ENCODE measurements around the gene CSKMT. TPM values are rescaled to one million over a fixed set of nuclear protein-coding genes. Genes with fewer than 3 reads are reported as not detected.

Gene CSKMT
- total RNA-seq, 1 donor from 2014 or later, result 4.9 TPM

DNA sequence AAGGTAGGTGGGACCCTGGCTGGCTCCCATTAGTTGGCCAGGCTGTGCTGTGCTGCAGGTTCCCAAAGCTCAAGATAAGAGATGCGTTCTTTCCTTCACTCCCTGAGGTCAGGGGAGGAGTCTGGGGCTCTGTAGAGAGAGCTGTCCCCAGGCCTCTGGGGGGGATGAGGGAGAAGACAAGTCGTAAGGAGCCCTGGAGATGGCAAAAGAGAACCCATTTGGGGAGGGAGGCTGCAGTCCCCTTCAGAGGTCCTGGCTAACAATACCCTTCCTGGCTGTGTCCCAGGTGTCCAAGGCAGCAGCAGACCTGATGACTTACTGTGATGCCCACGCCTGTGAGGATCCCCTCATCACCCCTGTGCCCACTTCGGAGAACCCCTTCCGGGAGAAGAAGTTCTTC is 43.3 kb downstream of the CSKMT start:
- DNase-seq (ENCODE audit: missing footprints), result no peak
- ATAC-seq, result no peak
- intact Hi-C loops (cut with DNase I), result loop anchor here (2.0 to 10.0 kb wide), 5 partner anchors 18 to 132 kb away; partner anchors contain the start of genes C11orf98, CSKMT, HNRNPUL2 and TMEM179B

- intact Hi-C loops (cut with DNase I), result loop anchor here (2.0 to 10.0 kb wide), 5 partner anchors 18 to 132 kb away; partner anchors contain the start of genes C11orf98, CSKMT, HNRNPUL2 and TMEM179B
- ATAC-seq (no peak), DNase-seq (ENCODE audit: missing footprints) (no peak)
These were observed 43.7 kb downstream of the CSKMT start for GRCh38 chr11:62708793-62709192.

GRCh38 chr11:62709247-62710000 is 44.3 kb downstream of the CSKMT start:
- intact Hi-C loops (cut with DNase I), result loop anchor here (2.0 to 10.0 kb wide), 5 partner anchors 17 to 131 kb away; partner anchors contain the start of genes C11orf98, CSKMT, HNRNPUL2 and TMEM179B
- DNase-seq (ENCODE audit: missing footprints), result peak; percentile 99
- ATAC-seq, result peak; percentile 88

DNA sequence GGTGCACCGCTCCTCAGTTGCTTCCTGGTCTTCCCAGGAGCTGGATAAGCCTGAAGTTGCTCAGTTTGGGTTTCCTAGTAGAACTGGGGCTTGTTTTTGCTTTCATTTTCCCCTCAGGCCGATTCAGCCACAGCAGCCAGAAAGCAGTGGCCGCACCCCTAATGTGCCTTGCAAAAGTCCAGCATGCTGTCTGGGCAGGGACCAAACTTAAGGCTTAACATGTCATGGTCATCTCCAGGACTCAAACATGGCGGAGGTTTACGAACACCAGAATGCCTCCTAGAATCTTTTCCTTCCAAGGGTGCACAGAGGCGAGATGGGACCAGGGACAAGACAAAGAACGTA is 44.9 kb downstream of the CSKMT start:
- no peak for DNase-seq (ENCODE audit: missing footprints)
- intact Hi-C loops (cut with DNase I), result no loop called here
- no peak for ATAC-seq

GRCh38 chr11:62712276-62712812 is 47.2 kb downstream of the CSKMT start:
- intact Hi-C loops (cut with DNase I), result no loop called here
- ATAC-seq (no peak), DNase-seq (ENCODE audit: missing footprints) (no peak)

DNA sequence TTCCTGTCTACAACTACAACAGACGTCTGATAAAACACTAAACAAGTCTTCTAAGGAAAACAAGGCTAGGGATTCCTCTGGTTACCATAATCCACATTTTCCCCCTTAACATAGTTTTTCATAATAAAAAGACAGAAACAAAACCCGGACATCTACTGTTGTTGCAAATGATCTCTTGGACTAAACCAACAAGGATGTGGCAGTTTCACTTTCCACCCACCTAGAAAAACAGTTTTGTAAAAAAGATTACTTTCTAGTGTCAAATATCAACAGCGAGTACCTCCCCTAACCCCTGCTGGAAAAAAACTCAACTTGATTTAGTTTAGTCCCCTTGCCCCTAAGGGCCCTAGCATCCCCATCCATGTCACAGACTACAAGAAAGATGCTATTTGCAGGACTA is 47.7 kb downstream of the CSKMT start:
- intact Hi-C loops (cut with DNase I), result no loop called here
- DNase-seq (ENCODE audit: missing footprints), result no peak
- ATAC-seq, result no peak

GRCh38 chr11:62713343-62713742 is 48.2 kb downstream of the CSKMT start:
- DNase-seq (ENCODE audit: missing footprints), result no peak
- intact Hi-C loops (cut with DNase I), result no loop called here
- ATAC-seq, result no peak

DNA sequence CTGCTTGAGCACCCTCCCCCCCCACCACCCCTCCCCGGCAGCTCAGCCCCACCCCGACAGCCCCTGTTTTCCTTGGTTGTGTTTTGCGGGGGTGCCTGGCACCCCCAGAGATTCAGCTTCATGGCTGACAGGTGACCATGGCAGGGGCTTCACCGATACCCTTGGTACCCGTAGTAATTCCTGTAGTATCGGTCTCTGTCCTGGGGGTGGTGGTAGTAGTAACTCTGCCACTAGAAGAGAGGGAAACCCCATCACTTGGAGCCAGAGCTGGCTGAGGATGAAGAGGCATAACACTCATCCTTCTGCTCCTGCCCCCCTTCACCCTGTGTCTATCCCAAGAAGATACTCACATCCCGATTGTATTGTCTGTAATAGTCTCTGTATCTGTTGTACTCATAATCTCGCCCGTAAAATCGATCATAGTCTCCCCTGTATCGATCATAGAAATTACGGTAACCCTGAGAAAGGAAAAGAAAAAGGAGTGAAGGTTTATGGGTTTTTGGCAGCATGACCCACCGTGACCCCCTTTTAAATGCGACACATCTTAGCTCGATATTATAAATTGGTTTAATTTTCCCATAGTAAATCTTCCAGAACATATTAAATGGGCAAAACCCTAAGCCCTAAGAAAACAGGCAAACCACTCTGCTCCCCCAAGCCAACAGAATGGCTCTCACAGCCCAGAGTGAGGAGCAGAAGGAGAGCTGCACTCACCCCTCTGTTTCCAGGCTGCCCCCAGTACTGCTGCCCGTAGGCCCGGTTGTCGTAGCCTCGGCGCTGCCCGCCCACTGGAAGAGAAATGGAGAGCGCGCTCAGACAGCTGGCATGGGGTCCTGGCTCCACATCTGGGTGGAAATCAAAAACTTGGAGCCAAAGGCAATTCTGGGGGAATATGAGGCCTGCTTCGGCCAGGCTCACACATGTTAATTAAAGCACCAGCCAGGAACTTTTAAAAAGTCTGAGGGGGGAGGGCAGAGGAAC is 50.3 kb downstream of the CSKMT start:
- ATAC-seq, result no peak
- DNase-seq (ENCODE audit: missing footprints), result no peak

DNA sequence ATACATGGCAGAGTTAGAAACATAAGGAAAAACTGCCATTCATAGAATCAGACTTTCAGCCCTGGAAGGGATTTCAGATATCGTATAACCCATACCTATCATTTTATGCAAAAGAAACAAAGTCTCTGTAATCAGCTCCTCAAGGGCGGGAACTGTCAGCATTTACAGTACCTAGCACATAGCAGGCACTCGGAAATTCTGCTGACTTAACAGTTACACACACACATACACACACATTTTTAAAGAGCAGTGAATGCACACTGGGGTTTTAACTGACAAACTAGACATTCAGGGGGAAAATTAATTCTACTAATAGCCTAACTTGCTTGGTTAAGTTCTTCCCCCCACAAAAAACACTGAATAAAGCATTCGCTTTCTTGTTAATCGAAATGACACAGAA is 51.1 kb downstream of the CSKMT start:
- no peak for DNase-seq (ENCODE audit: missing footprints)
- intact Hi-C loops (cut with DNase I), result no loop called here
- ATAC-seq, result no peak

More for the DNA sequence above, 50.3 kb downstream of the CSKMT start:
- intact Hi-C loops (cut with DNase I), result no loop called here

DNA sequence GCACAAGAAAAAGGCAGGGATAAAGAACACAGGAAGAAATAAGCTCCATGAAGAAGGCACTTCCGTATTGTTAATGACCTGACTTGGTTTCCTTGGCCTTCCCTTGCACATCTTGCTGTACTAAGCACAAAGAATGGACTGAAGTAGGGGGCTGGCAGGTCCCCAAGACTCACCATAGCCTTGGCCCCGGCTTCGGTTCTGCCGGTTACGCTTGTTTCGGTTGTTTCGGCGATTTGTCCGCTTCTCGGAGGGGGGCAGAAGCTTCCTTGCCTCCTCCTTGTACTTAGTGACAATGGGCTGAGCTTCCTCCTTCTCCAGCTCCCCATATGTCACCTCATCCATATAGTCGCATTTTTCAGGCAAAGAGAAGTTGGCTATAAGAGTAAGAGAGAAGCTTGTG is 51.7 kb downstream of the CSKMT start:
- intact Hi-C loops (cut with DNase I), result no loop called here
- ATAC-seq (no peak), DNase-seq (ENCODE audit: missing footprints) (no peak)

Other genes with a start within 250 kb of the CSKMT start
- gene SCGB1A1, start 246.3 kb upstream of the CSKMT start, total RNA-seq, result not detected
- gene AHNAK, start 118.5 kb upstream of the CSKMT start, total RNA-seq, result 332 TPM
- 907 TPM for gene EEF1G, start 91.4 kb upstream of the CSKMT start, total RNA-seq
- gene TUT1, start 73.8 kb upstream of the CSKMT start, total RNA-seq, result 13.7 TPM
- 34.1 TPM for gene MTA2, start 63.4 kb upstream of the CSKMT start, total RNA-seq
- 16.4 TPM for gene EML3, start 52.5 kb upstream of the CSKMT start, total RNA-seq
- gene ROM1, start 52.1 kb upstream of the CSKMT start, total RNA-seq, result 2.4 TPM
- gene B3GAT3, start 43.3 kb upstream of the CSKMT start, total RNA-seq, result 12.8 TPM
- 105 TPM for gene GANAB, start 18.7 kb upstream of the CSKMT start, total RNA-seq
- gene INTS5, start 12.0 kb upstream of the CSKMT start, total RNA-seq, result 9.6 TPM
- 33.0 TPM for gene C11orf98, start 102 bp upstream of the CSKMT start, total RNA-seq
- 8.1 TPM for gene UQCC3, start 6.4 kb downstream of the CSKMT start, total RNA-seq
- 1.8 TPM for gene LBHD1, start 7.0 kb downstream of the CSKMT start, total RNA-seq
- 88.9 TPM for gene UBXN1, start 13.8 kb downstream of the CSKMT start, total RNA-seq
- 4.5 TPM for gene LRRN4CL, start 24.2 kb downstream of the CSKMT start, total RNA-seq
- gene BSCL2, start 42.1 kb downstream of the CSKMT start, total RNA-seq, result 23.0 TPM
- not detected for gene GNG3, start 42.4 kb downstream of the CSKMT start, total RNA-seq
- 33.8 TPM for gene HNRNPUL2, start 62.1 kb downstream of the CSKMT start, total RNA-seq
- 14.1 TPM for gene TTC9C, start 63.2 kb downstream of the CSKMT start, total RNA-seq
- 11.5 TPM for gene ZBTB3, start 88.8 kb downstream of the CSKMT start, total RNA-seq
- gene POLR2G, start 96.3 kb downstream of the CSKMT start, total RNA-seq, result 38.2 TPM
- gene TAF6L, start 106.1 kb downstream of the CSKMT start, total RNA-seq, result 8.2 TPM
- 21.6 TPM for gene TMEM179B, start 122.1 kb downstream of the CSKMT start, total RNA-seq
- 18.0 TPM for gene TMEM223, start 126.7 kb downstream of the CSKMT start, total RNA-seq
- 42.7 TPM for gene NXF1, start 140.1 kb downstream of the CSKMT start, total RNA-seq
- gene STX5, start 166.7 kb downstream of the CSKMT start, total RNA-seq, result 18.5 TPM
- gene TEX54, start 167.5 kb downstream of the CSKMT start, total RNA-seq, result not detected
- 25.4 TPM for gene WDR74, start 174.3 kb downstream of the CSKMT start, total RNA-seq
- gene SLC3A2, start 215.6 kb downstream of the CSKMT start, total RNA-seq, result 39.7 TPM